ENCODE results near the gene LHX3. TPM values are rescaled to one million over a fixed set of nuclear protein-coding genes. Genes with fewer than 3 reads are reported as not detected.

Gene LHX3
- total and polyA plus RNA-seq, 2 of the 4 experiments (the other 2 are of a cell fraction) = not detected

DNA sequence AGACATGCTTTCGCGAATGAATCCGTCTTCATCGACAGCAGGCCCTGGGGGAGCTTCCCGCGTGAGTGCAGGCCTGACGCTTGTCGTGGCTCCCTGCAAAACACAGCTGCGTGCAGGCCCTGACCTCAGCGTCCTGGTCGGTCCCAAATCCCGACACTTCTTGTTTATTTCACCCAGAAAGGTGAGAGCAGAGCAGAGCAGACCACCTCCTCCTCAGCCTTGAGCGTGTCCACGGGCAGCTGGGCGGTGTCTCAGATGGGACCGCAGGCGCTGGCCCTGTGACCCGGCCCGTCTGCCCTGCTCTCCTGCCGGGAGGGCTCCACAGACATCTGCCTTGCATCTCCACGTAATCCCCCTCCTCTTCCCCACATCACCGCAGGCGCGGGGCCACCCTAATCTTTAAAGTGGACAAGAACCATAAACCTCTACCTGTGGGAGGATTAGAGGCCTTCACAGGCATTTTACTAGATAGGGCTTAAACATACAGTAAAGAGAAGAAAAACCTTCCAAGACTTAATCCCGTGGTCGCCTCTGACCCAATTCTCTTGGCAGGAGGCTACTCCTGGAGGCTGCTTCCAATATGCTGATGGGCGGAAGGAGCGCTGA lies 7.5 kb upstream of the LHX3 start:
- intact Hi-C loops (cut with micrococcal nuclease) (no loop called here), dilution Hi-C loops (cut with HindIII; ENCODE audit: low sequenced_read_pairs, unreplicated experiment) (no loop called here), in situ Hi-C loops (cut with MboI; ENCODE audit: low sequenced_read_pairs) (no loop called here)
- H2AK9ac ChIP-seq (replicated peaks; ENCODE audit: low read depth, low read length, poor library complexity) = no peak overlapping the region
- H3K14ac ChIP-seq (replicated peaks; ENCODE audit: low read depth, low read length) = no peak overlapping the region
- 0 out of 2 replicates have a peak, but pooled peaks cover 3% of the 10 kb centered on the region for H3K9me3 ChIP-seq (ENCODE audit: control insufficient read depth, insufficient read depth, low read length)
- no peaks in the 10 kb centered on the region for H3K27me3 ChIP-seq (ENCODE audit: control insufficient read depth, insufficient read depth, low read length)
- no peak overlapping the region for H4K5ac ChIP-seq (ENCODE audit: low read depth, low read length)
- H2BK5ac ChIP-seq (ENCODE audit: low read depth, low read length, poor library complexity, severe bottlenecking) = no peak overlapping the region
- no peaks in the 10 kb centered on the region for H3K9me1 ChIP-seq (ENCODE audit: insufficient read depth, low read length)
- no peak overlapping the region for H2AFZ ChIP-seq (replicated peaks; ENCODE audit: low read length, poor library complexity)
- no peak overlapping the region for H3K4me2 ChIP-seq (ENCODE audit: low read depth, low read length)
- H3K9ac ChIP-seq (ENCODE audit: low read depth, low read length) = no peak overlapping the region
- H3K4ac ChIP-seq (ENCODE audit: low read depth, low read length) = no peak overlapping the region
- H4K20me1 ChIP-seq (ENCODE audit: insufficient read depth, low read length) = no peaks in the 10 kb centered on the region; the same call in 1 of the 2 replicates
- TF ChIP-seq, protein P1, sequence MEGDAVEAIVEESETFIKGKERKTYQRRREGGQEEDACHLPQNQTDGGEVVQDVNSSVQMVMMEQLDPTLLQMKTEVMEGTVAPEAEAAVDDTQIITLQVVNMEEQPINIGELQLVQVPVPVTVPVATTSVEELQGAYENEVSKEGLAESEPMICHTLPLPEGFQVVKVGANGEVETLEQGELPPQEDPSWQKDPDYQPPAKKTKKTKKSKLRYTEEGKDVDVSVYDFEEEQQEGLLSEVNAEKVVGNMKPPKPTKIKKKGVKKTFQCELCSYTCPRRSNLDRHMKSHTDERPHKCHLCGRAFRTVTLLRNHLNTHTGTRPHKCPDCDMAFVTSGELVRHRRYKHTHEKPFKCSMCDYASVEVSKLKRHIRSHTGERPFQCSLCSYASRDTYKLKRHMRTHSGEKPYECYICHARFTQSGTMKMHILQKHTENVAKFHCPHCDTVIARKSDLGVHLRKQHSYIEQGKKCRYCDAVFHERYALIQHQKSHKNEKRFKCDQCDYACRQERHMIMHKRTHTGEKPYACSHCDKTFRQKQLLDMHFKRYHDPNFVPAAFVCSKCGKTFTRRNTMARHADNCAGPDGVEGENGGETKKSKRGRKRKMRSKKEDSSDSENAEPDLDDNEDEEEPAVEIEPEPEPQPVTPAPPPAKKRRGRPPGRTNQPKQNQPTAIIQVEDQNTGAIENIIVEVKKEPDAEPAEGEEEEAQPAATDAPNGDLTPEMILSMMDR (conservative IDR thresholded peaks at IDR 0.05; ENCODE audit: low read depth, low read length) = no peak
- no peak for TF ChIP-seq RCOR1 (IDR thresholded peaks at IDR 0.05; ENCODE audit: insufficient replicate concordance, low read length)
- TF ChIP-seq USF2 (IDR thresholded peaks at IDR 0.05; ENCODE audit: low read depth, low read length) = no peak
- no peak for TF ChIP-seq NFE2L2 (IDR thresholded peaks at IDR 0.05; ENCODE audit: low read depth, low read length)
- TF ChIP-seq CHD1 (IDR thresholded peaks at IDR 0.05; ENCODE audit: low read depth, low read length) = no peak
- no peak for TF ChIP-seq FOS (IDR thresholded peaks at IDR 0.05; ENCODE audit: low read depth, low read length)
- no peak for TF ChIP-seq RFX5 (IDR thresholded peaks at IDR 0.05; ENCODE audit: low read depth, low read length)
- TF ChIP-seq MAZ (IDR thresholded peaks at IDR 0.05; ENCODE audit: borderline replicate concordance, low read depth, low read length) = no peak
- TF ChIP-seq MAFK (IDR thresholded peaks at IDR 0.05; ENCODE audit: low read depth, low read length) = no peak
- TF ChIP-seq CEBPB (IDR thresholded peaks at IDR 0.05; ENCODE audit: low read depth, low read length) = no peak
- no peak for TF ChIP-seq MXI1 (IDR thresholded peaks at IDR 0.05; ENCODE audit: borderline replicate concordance, low read depth, low read length)
- TF ChIP-seq SMC3 (IDR thresholded peaks at IDR 0.05; ENCODE audit: low read depth, low read length) = no peak
- TF ChIP-seq RAD21 (IDR thresholded peaks at IDR 0.05; ENCODE audit: low read length) = no peak
- TF ChIP-seq ELK1 (IDR thresholded peaks at IDR 0.05; ENCODE audit: borderline replicate concordance, low read depth, low read length) = no peak
- no peak for TF ChIP-seq POLR2A (IDR thresholded peaks at IDR 0.05; ENCODE audit: low read depth, low read length)
- no peak for TF ChIP-seq BHLHE40 (IDR thresholded peaks at IDR 0.05; ENCODE audit: low read depth, low read length)
- H3K79me1 ChIP-seq (ENCODE audit: low read depth in 1 of 2, low read length in 2 of 2) = no peaks in the 10 kb centered on the region
- ChIA-PET CTCF (no interaction called here), POLR2A (ENCODE audit: unreplicated experiment) (no interaction called here)
- BruUV-seq (replicated peaks) = no TSS peak
- H3K4me1 ChIP-seq (ENCODE audit: control insufficient read depth, insufficient read depth, low read length) = no peaks in the 10 kb centered on the region
- no peak overlapping the region for H2AK5ac ChIP-seq (ENCODE audit: low read depth, low read length)
- no peak overlapping the region for H3K27ac ChIP-seq (ENCODE audit: insufficient read depth, low read length)
- H3K36me3 ChIP-seq (ENCODE audit: control insufficient read depth, insufficient read depth, low read length) = peaks cover 16% of the 10 kb centered on the region
- H4K91ac ChIP-seq (ENCODE audit: insufficient read depth, low read depth, low read length) = no peak overlapping the region
- H3K18ac ChIP-seq (ENCODE audit: low read depth, low read length) = no peak overlapping the region
- ATAC-seq (ENCODE audit: low read depth) (no peak), DNase-seq (no peak)
- H3K4me3 ChIP-seq (ENCODE audit: insufficient read depth, low read depth, low read length) = no peak overlapping the region
- no peak overlapping the region for H4K8ac ChIP-seq (ENCODE audit: low read depth in 2 of 2, low read length in 2 of 2)
- WGBS, 2 experiments (ENCODE audit: extremely low coverage in 2 of 2, insufficient read length in 1 of 2) = 74% methylated on average over 12 of the region's 28 CpGs; no CpG with 5 or more reads in 1 of the 2 experiments
- H2BK120ac ChIP-seq (ENCODE audit: low read depth, low read length) = no peak overlapping the region
- no peak overlapping the region for H3K23ac ChIP-seq (ENCODE audit: low read depth, low read length)
- H2BK15ac ChIP-seq (ENCODE audit: low read depth, low read length) = no peak overlapping the region
- no peak overlapping the region for H2BK20ac ChIP-seq (ENCODE audit: low read depth, low read length)
- H3K56ac ChIP-seq (ENCODE audit: extremely low read depth, insufficient read depth, low read length) = no peak overlapping the region

All from IMR-90 (cell line).